HTERT RPE-1 (cell line): Measurements from ENCODE around the gene TGFA.

ENCODE experiments used
- in situ Hi-C: fragments of 300-500 bp; cut with MboI; formaldehyde crosslinking; loops from 4 replicates; pipeline ENCODE4 v1.14.3; 2020; ENCODE audit warnings: low sequenced_read_pairs

Gene TGFA

DNA sequence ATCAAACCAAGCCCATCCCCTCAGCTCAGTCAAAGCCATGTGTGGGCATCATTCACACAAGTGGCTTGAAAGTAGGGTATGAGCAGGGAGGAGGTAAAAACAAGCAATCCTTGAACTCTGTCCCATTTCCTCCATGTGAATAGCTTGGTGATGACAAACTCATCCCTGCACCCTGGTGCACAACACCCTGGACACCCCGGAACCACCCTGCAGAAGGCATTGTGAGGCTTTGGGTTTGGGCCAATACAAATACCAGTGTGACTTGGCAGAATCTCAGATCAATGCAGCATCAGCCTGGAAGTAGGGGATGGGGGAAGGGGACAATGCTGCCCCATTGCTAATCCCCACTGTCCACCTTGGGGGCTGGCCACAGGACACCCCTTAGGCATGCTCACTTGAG is 28.6 kb downstream of the TGFA start:
- in situ Hi-C loops: no loop called here

DNA sequence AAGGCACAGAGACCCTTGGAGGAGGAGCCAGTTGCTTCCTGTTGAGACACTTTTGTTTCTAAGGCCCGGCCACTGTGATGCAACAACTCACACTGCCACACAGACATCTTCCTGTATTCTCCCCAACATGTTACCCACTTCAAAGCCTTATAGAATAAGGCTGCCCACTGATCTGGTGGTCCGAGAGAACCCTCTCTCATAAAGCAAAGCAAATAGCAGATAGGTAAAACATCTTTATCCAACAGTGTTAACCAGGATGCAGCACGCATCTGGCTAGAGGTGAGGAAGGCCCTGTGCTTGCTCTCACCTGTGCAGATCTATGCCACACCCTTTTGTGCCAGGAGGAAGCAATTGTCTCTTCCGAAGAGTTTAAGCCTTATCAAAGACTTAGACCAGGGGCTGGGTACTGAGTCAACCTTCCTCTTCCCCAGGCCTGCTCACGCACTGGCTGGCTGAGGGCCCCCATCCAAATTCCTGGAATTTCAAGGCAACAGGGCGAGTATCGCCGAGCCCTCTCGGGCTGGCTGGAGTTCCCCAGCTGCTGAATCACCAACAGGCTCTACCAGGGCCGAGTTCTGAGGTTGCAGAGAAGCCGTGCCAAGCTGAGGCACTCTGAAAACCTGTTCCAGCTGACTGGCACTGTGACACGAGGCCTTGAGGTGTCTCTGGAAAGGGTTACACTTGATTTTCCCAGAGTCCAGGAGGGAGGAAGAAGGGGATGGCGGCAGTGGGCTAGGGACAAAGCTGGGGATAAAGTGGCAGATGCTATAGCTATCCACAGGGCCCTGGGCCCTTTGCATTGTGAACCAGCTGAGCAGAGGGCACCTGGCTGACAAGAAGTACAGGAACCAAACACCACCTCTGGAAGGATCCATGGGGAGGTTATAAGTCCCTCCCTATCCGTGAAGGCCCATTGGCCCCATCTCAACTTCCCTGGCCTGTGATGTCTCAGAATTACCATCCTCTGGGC is 29.3 kb downstream of the TGFA start:
- in situ Hi-C loops: no loop called here

DNA sequence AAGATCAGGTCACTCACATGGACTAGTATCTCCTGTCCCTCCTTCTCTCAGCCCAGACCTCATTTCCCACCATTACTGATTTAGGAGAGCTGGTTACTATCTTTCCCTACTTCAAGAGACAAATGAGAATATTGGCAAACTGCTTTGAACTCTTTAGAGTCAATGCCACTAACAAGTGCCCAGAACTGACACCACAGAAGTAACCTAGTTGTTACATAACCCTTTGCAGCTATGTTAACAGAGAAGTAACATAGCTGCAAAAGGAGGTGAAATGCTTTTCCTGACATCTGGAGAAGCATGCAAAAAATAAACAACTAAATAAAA is 30.0 kb downstream of the TGFA start:
- in situ Hi-C loops: no loop called here

DNA sequence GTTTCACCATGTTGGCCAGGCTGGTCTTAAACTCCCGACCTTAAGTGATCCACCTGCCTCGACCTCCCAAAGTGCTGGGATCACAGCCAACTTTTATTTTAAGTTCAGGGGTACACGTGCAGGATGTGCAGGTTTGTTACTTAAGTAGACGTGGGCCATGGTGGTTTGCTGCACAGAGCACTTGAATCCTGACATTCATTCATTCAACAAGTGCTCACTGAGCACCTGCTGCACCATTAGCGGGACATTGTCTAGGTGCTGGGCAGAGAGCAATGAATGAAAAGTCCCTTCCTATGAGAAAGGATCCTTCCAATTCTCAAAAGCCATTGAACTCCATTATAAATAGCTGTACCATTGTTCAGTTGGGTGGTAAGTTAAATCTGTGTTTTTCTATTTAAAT is 31.0 kb downstream of the TGFA start:
- in situ Hi-C loops: no loop called here

DNA sequence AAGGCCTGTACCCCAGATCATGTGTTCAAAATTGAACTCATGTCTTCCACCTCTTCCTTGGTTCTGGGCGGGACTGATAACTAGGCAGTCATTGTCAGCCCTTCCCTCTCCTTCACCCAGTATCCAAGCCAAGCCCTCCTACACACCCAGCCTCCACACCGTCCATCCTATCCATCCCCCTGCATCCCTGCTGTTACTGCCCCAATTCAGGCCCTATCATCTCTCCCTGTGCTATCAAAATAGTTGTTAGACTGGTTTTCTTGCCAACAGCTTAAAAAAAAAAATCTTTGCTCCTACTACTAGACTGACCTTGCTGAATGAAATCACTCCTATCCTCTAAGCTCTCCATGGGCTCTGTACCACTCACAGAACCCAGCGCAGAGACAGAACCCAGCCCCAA is 32.8 kb downstream of the TGFA start:
- in situ Hi-C loops: no loop called here

DNA sequence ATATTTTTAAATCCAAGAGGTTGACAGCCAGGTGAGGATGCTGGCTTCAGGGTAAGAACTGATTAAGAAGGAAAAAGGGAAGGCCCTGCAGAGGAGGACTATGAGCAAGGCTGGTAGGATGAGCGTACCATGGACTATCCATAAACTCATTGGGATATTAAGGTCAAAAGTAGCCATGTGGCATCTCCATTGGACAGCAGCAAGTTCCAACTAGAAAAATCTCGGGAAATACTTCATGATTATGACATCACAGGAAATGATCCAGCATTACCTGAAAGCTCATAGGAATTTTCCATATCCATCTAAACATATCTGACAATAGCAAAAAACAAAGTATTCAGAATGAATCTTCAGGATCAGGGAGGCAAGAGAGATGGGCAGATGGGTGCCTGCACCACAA is 34.2 kb downstream of the TGFA start:
- in situ Hi-C loops: no loop called here

DNA sequence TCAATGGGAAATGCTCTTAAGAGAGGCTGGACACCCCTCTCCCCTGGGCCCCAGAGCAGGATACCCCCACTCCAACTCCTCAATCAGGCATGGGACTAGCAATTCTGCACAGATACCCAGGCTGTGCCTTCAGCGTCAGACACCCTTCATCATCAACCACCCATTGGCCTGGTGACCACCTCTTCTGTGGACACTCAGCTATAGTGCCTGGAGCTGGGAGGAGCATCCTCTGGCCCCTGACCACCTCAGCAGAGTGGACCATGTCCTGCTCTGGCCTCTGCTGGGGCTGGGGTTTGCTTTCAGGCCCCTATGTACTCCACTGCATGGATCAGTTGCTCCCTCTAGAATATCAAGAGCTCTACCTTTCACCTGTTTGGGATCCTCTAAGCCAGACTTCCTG is 35.1 kb downstream of the TGFA start:
- in situ Hi-C loops: no loop called here

DNA sequence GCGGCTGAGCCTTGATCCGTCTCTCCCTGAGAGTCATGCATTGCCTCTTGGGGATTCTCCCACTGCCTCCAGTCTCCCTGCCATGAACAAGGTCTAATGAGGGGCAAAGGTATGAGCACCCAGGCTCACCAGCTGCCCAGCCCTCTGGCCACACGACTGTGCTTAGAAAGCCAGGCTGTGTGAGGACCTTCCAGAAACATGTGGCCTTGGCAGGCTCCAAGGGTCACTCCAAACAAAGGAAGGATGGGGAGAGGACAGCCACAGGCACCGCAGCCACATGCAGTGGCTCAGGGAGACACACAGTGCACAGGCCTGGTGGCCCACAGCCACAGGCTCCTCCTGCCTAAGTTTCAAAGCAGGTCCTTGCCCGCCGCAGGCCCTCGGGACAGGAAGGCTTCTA is 35.8 kb downstream of the TGFA start:
- in situ Hi-C loops: no loop called here

DNA sequence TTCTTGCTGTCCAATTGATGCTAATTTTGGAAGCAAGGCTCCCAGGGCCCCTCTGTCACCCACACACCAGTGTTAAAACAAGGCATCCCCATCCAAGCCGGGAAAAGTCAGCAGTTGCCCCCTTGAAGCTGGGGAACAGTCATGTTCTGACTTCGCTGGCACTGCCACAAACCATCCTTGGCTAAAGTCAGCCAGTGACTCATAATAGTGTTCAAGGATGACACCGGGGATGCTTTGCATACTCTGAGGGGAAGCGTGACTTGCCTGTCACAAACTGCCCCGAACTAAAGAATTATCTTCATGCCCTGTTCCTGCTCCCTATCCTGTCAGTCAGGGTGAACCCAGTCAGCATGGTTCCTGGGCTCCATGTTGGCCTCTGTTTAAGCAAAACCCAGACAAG is 37.0 kb downstream of the TGFA start:
- in situ Hi-C loops: no loop called here

DNA sequence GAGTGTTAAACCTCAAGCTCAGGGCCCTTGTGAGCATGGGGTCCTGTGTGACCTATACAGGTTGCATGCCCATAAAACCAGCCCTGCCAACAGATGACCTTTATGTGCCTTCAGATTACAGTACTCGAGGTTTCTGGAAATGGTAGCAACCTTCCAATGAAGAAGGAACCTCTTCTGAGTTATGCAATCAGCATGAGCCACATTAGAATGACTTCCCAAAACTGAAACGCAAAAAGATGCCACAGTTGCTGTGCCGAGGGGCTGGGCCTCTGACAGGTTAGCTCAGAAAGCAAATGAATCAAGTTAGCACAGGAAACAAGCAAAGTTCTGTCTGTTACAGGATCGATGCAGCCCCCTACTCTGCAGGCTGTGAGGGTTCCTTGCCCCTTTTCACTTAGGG is 37.7 kb downstream of the TGFA start:
- in situ Hi-C loops: no loop called here

DNA sequence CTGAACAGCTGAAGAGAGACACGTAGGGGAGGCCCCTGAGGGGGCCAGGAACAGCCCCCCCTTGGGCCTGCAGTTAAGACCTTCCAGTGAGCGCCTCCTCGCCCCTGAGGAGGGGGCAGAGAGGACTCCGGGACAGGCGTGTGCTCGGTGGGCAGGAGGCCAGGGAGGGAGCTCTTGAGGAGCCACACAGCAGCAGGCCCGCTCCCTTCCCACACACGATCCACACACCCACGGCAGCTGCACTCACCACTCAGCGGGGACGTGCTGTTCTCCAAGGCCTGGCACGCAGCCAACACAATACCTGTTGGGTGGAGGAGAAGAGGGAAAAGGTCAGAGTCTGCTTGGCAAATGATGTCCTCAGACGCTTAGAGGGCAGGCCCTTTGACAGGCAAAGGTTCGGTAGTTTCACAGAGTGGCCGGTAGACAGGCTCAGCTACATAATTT is 39.0 kb downstream of the TGFA start:
- in situ Hi-C loops: no loop called here

DNA sequence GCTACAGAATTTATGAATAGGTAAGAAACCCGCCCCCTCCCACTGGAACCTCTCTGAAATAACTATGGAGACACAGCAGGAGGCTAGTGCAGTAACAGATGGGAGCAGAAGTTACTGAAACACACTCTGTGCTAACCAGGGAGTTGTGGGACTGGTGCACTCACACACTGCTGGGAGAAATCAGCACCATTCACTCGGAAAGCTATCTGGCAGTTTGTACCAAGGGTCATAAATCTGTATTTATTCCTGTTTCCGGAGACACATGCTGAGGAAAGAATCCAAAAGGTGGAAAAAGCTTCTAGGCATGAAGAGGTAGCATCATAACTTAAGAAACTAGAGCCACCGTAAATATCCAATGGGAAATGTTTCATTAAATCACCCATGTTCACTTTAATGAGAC is 39.9 kb downstream of the TGFA start:
- in situ Hi-C loops: no loop called here

DNA sequence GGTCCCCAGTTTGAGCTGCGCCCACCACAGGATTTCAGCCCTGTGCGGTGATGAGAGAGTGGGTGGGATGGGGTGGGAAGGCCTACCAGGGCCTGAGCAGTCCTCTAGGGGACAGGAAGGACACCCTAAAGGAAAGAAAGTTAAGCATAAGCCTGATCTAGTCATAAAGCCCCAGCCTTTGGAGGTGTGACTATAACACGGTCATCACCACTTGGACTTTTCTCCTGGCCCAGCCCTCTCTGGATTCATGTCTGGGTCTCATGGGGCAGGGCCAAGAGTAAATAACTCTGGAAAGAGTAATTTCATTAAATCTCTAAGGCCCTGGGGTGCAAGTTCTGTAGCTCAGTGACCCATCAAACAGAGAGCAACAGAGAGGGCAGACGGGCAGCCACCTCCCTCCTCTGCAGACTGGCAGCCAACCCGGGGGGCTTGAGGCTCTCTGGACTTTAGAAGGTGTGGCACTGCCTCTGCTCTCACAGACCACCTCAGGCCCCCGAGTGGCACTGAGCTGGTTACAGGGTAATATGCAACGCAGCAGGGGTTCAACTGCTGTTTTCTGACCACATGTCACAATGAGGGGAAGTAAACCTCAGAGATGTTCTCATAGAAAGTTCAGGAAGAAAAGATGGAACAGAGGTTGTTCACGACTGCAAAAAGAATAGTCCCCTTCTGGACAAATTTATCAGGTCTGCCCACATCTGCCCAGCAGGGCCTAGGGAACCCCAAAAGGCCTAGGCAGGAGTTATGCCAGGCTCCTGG is 41.5 kb downstream of the TGFA start:
- in situ Hi-C loops: no loop called here

DNA sequence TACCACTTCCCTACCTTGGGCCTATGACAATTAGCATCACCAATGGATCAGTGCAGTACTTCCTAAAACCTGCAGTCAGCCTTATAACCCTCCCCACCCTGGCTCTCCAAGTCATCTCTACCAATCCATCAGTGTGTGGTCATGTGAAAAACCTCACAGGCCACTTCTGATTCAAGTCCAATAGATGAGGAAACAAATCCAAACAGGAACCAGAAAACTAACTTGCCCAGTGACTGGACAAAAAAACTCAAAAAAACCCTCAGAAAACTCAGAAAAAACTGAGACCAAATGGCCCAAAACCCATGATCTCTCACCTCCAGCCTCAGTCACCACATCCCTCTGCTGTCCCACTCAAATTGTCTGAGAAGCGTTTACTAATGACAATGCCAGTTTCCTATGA is 43.3 kb downstream of the TGFA start:
- in situ Hi-C loops: no loop called here

DNA sequence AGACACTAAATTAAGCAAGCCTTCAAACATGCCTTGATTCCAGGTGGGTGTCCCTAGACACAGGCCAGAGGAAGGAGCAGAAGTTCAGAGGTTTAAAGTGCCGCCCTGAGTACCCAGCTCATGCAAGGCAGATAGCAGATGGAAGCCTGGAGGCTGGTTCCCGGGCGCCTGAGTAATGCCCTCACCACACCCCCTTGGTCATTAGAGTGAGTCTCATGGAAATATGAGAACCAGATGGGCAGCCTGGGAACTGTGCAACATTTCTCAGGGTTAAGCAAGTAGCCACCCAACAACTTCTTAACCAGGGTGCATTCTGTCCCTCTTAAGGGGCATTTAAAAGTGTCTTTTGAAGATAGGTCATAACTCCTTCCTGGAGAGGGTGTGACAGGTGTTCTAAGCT is 44.1 kb downstream of the TGFA start:
- in situ Hi-C loops: no loop called here

DNA sequence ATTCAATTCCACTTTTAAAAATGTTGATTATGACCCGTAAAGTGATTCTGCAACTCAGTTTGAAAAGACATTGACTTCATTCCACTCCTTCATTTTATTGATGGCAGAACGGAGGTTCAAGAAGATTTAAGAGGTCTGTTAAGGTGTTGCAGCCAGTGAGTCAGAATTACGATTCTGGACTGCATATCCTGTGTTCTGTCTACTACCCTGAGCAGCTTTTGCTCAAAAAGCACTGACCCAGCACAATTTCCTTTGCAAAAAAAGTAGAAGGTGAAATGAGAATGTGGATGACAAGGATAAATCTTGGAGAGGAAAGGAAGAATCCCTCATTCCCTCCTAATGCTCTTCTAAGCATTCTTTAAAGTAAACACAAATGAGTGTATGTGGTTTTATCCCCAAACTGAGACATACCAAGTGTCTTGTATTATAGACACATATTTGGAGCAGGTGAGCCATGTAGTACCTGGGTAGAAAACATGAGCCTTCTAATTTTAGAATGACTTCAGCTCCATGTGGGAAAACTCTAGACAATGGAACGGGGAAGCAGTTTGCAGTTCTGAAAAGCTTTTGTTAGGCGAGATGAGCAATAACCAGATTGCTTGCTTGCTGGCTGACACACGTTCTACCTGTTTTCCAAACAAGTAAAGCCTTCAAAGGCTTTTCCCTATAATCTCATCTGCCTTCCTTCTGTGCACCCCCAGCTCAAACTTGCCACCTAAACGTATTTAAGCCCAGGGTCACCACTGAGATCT is 44.7 kb downstream of the TGFA start:
- in situ Hi-C loops: no loop called here

DNA sequence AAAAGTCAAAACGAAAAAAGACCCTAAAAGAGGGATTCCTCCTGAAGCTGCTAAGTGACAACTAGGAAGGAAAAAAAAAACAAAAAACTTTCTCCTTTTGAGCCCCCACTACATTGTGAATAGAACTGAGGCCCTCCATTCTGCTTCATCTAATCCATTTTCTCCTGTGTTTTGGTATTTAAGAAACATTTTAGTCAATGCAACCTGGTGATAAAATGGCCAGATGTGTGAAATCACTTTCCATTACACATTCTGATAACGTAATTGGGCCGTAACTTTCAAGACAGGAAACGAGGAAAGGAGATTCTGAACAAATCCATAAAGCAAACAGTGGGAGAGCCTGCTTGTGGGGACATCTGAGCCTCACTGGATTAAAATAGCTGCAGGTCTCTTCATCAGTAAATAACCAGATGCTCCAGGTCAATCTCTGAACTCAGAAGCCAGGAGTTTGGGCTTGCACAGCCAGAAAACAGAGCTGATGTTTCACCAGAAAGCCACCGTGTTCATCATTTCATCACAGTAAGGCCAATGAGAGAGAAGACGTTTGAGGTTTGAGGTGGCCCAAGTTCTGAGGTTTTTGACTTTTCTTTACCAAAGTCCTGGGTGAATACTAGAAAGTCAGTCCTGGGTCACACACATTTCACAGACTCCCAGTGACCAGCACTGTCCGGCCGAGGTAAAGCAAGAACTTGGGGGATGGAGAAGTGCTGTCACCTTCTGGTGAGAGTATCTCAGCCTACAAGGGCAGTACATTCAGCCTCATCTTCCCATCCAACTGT is 47.8 kb downstream of the TGFA start:
- in situ Hi-C loops: no loop called here

DNA sequence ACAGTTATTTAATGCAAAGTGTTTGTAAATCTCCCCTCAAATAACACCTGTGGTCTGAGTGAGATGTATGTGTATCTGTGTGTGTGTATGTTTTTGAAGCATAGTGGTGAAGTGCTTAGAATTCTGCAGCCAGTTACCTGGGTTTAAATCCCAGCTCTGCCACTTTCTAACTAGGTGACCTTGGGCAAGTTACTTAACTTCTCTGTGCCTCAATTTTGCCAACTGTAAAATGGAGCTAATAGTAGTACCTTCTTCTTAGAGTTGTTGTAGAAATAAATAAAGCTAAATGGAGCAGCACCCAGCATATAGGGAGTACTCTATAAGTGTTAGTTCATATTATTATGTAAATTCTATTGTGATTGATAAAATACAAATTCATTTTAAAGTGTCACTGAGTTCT is 48.9 kb downstream of the TGFA start:
- in situ Hi-C loops: no loop called here

DNA sequence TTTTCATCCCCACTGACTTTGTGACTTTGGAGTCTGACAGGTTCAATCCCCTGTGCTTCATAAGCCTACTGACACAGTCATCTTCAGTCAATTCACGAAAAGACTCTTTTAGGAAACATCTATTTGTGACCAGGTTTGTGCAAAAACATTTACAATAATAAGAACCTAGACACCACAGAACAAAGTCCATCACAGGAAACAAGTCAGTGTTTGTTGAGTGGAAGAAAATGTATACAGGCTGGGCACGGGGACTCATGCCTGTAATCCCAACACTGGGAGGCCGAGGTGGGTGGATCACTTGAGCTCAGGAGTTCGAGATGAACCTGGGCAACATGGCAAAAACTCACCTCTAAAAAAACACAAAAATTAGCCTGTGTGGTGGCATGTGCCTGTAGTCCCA is 49.7 kb downstream of the TGFA start:
- in situ Hi-C loops: no loop called here

DNA sequence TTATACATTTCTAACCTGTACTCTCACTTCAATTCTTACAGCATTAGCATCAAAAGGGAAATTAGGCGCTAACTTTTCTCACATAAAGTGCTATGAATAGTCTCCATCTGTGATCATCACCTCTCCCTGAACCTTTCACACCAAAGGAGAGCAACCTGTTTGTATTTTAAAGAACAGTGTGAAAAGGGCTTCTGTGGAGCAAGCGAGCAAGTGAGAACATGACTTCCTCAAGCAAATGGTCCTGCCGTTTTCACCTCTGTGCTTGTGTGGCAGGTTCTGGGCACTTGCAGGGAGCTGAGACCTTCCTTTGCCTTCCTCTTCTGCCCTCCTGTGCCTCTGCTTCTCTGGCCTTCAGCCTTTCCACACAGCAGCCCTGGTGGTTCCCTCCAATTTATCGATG is 51.9 kb downstream of the TGFA start:
- in situ Hi-C loops: no loop called here

DNA sequence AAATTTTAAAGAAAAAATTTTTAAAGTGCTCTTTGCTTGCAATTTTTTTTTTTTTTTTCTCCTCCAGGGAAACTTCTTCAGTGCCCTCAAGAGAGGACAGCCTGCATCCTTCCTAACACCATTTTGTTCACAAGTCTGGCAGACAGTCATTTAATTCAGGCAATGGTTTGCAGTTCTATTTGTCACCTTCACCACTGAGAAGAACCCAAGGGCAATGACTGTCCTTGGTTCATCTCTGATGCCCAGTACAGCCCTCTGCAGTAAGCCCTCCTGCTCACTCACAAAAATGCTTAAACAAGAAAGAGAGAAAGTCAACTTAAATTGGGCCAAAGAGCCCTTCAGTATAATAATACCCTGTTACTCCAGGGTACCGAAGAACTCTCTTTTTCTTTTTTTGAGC is 52.4 kb downstream of the TGFA start:
- in situ Hi-C loops: no loop called here
